Activated T-cell treated with anti-CD3 and anti-CD28 coated beads, Interleukin-2, amount 50 U/mL, for 24 hours (primary cell): Measurements from ENCODE around the gene KRTAP22-2.

Source experiments
- DNase-seq: peaks from one replicate; pipeline ENCODE4 v3.0.0-alpha.2; 2020
- H3K27ac Mint-ChIP-seq: 2 replicates; pipeline ENCODE4 v1.8.0; 2020; ENCODE audit warnings: mild to moderate bottlenecking, mixed read lengths
- H3K27me3 Mint-ChIP-seq: 2 replicates; pipeline ENCODE4 v1.8.0; 2020; ENCODE audit warnings: mixed read lengths
- H3K36me3 Mint-ChIP-seq: 2 replicates; pipeline ENCODE4 v1.8.0; 2020; ENCODE audit warnings: low read depth, mixed read lengths
- H3K4me1 Mint-ChIP-seq: 2 replicates; pipeline ENCODE4 v1.8.0; 2020; ENCODE audit warnings: low read depth, mixed read lengths
- H3K4me3 Mint-ChIP-seq: 2 replicates; pipeline ENCODE4 v1.8.0; 2020; ENCODE audit warnings: mild to moderate bottlenecking, moderate library complexity, mixed read lengths
- H3K9me3 Mint-ChIP-seq: 2 replicates; pipeline ENCODE4 v1.8.0; 2020; ENCODE audit warnings: mixed read lengths

The KRTAP22-2 gene

GRCh38 chr21:30598802-30599201 is 8.6 kb upstream of the KRTAP22-2 start, which contains the start of gene KRTAP6-2:
KRTAP6-2 (minus strand) TSS chr21:30598902; CDS start chr21:30598874, 28 bp downstream.
- Mint-ChIP-seq H3K4me3 (no peak within 1 kb of the TSS), H3K9me3 (peaks cover 6% of the 10 kb centered on the region), H3K27me3 (no peaks in the 10 kb centered on the region), H3K27ac (no peak within 1 kb of the TSS), H3K4me1 (no peaks in the 10 kb centered on the region), H3K36me3 (no peaks in the 10 kb centered on the region)
- no peak for DNase-seq

GRCh38 chr21:30592140-30592539 is 1.9 kb upstream of the KRTAP22-2 start, which contains the start of gene KRTAP6-3:
KRTAP6-3 (plus strand) TSS chr21:30592440; CDS start chr21:30592446, 6 bp downstream.
- H3K27me3 Mint-ChIP-seq, result no peaks in the 10 kb centered on the region
- H3K36me3 Mint-ChIP-seq, result no peaks in the 10 kb centered on the region
- H3K9me3 Mint-ChIP-seq, result no peaks in the 10 kb centered on the region
- no peak for DNase-seq
- H3K4me3 Mint-ChIP-seq, result no peak within 1 kb of the TSS
- H3K4me1 Mint-ChIP-seq, result peaks cover 2% of the 10 kb centered on the region
- no peak within 1 kb of the TSS for H3K27ac Mint-ChIP-seq

GRCh38 chr21:30582870-30583269 is 7.3 kb downstream of the KRTAP22-2 start:
- no peak overlapping the region for H3K27ac Mint-ChIP-seq
- no peaks in the 10 kb centered on the region for H3K9me3 Mint-ChIP-seq
- H3K36me3 Mint-ChIP-seq, result no peaks in the 10 kb centered on the region
- H3K27me3 Mint-ChIP-seq, result no peaks in the 10 kb centered on the region
- DNase-seq, result no peak
- no peaks in the 10 kb centered on the region for H3K4me1 Mint-ChIP-seq
- no peak overlapping the region for H3K4me3 Mint-ChIP-seq

GRCh38 chr21:30580132-30580531 is 10.1 kb downstream of the KRTAP22-2 start:
- Mint-ChIP-seq H3K27me3 (no peaks in the 10 kb centered on the region), H3K36me3 (no peaks in the 10 kb centered on the region), H3K4me3 (no peak overlapping the region), H3K9me3 (no peaks in the 10 kb centered on the region), H3K27ac (no peak overlapping the region), H3K4me1 (no peaks in the 10 kb centered on the region)
- DNase-seq, result no peak

GRCh38 chr21:30579346-30579745 is 10.9 kb downstream of the KRTAP22-2 start:
- Mint-ChIP-seq H3K4me1 (no peaks in the 10 kb centered on the region), H3K27ac (no peak overlapping the region), H3K4me3 (no peak overlapping the region), H3K36me3 (no peaks in the 10 kb centered on the region), H3K9me3 (no peaks in the 10 kb centered on the region), H3K27me3 (no peaks in the 10 kb centered on the region)
- DNase-seq, result no peak

- no peak for DNase-seq
- no peak overlapping the region for H3K4me3 Mint-ChIP-seq
- H3K36me3 Mint-ChIP-seq, result no peaks in the 10 kb centered on the region
- H3K27me3 Mint-ChIP-seq, result no peaks in the 10 kb centered on the region
- H3K27ac Mint-ChIP-seq, result no peak overlapping the region
- H3K9me3 Mint-ChIP-seq, result no peaks in the 10 kb centered on the region
- H3K4me1 Mint-ChIP-seq, result no peaks in the 10 kb centered on the region
These were observed 12.4 kb downstream of the KRTAP22-2 start for GRCh38 chr21:30577766-30578165.

GRCh38 chr21:30567617-30568016 is 22.6 kb downstream of the KRTAP22-2 start:
- no peak for DNase-seq
- no peaks in the 10 kb centered on the region for H3K27me3 Mint-ChIP-seq
- no peaks in the 10 kb centered on the region for H3K36me3 Mint-ChIP-seq
- H3K9me3 Mint-ChIP-seq, result no peaks in the 10 kb centered on the region
- no peak overlapping the region for H3K27ac Mint-ChIP-seq
- no peaks in the 10 kb centered on the region for H3K4me1 Mint-ChIP-seq
- no peak overlapping the region for H3K4me3 Mint-ChIP-seq

GRCh38 chr21:30563630-30564029 is 26.6 kb downstream of the KRTAP22-2 start:
- Mint-ChIP-seq H3K9me3 (no peaks in the 10 kb centered on the region), H3K36me3 (no peaks in the 10 kb centered on the region), H3K4me3 (no peak overlapping the region), H3K4me1 (no peaks in the 10 kb centered on the region), H3K27ac (no peak overlapping the region), H3K27me3 (no peaks in the 10 kb centered on the region)
- no peak for DNase-seq

- H3K27me3 Mint-ChIP-seq, result no peaks in the 10 kb centered on the region
- DNase-seq, result no peak
- H3K27ac Mint-ChIP-seq, result no peak overlapping the region
- H3K4me1 Mint-ChIP-seq, result no peaks in the 10 kb centered on the region
- H3K36me3 Mint-ChIP-seq, result no peaks in the 10 kb centered on the region
- H3K4me3 Mint-ChIP-seq, result no peak overlapping the region
- no peaks in the 10 kb centered on the region for H3K9me3 Mint-ChIP-seq
These were observed 27.1 kb downstream of the KRTAP22-2 start for GRCh38 chr21:30563072-30563471.

- Mint-ChIP-seq H3K27me3 (no peaks in the 10 kb centered on the region), H3K36me3 (no peaks in the 10 kb centered on the region), H3K4me3 (no peak overlapping the region), H3K9me3 (no peaks in the 10 kb centered on the region), H3K4me1 (no peaks in the 10 kb centered on the region), H3K27ac (no peak overlapping the region)
- no peak for DNase-seq
These were observed 28.2 kb downstream of the KRTAP22-2 start for GRCh38 chr21:30561957-30562356.

GRCh38 chr21:30561264-30561895 is 28.8 kb downstream of the KRTAP22-2 start, which contains the start of gene KRTAP19-7:
KRTAP19-7 (minus strand) TSS chr21:30561314; CDS start chr21:30561289, 25 bp downstream.
- Mint-ChIP-seq H3K4me3 (no peak within 1 kb of the TSS), H3K36me3 (no peaks in the 10 kb centered on the region), H3K4me1 (no peaks in the 10 kb centered on the region), H3K27me3 (no peaks in the 10 kb centered on the region), H3K9me3 (no peaks in the 10 kb centered on the region), H3K27ac (no peak within 1 kb of the TSS)
- no peak for DNase-seq

- peaks cover 8% of the 10 kb centered on the region for H3K9me3 Mint-ChIP-seq
- no peaks in the 10 kb centered on the region for H3K27me3 Mint-ChIP-seq
- no peak overlapping the region for H3K27ac Mint-ChIP-seq
- H3K36me3 Mint-ChIP-seq, result no peaks in the 10 kb centered on the region
- H3K4me1 Mint-ChIP-seq, result no peaks in the 10 kb centered on the region
- no peak overlapping the region for H3K4me3 Mint-ChIP-seq
- no peak for DNase-seq
These were observed 35.1 kb downstream of the KRTAP22-2 start for GRCh38 chr21:30555095-30555494.

GRCh38 chr21:30552782-30553181 is 37.4 kb downstream of the KRTAP22-2 start:
- no peak for DNase-seq
- no peaks in the 10 kb centered on the region for H3K4me1 Mint-ChIP-seq
- no peaks in the 10 kb centered on the region for H3K27me3 Mint-ChIP-seq
- H3K27ac Mint-ChIP-seq, result no peak overlapping the region
- no peak overlapping the region for H3K4me3 Mint-ChIP-seq
- peaks cover 12% of the 10 kb centered on the region for H3K9me3 Mint-ChIP-seq
- H3K36me3 Mint-ChIP-seq, result no peaks in the 10 kb centered on the region

GRCh38 chr21:30541764-30542163 is 48.4 kb downstream of the KRTAP22-2 start, which contains the start of gene KRTAP19-6:
KRTAP19-6 (minus strand) TSS chr21:30541864; CDS start chr21:30541833, 31 bp downstream.
- DNase-seq, result no peak
- H3K4me1 Mint-ChIP-seq, result no peaks in the 10 kb centered on the region
- no peaks in the 10 kb centered on the region for H3K36me3 Mint-ChIP-seq
- H3K27ac Mint-ChIP-seq, result no peak within 1 kb of the TSS
- H3K4me3 Mint-ChIP-seq, result no peak within 1 kb of the TSS
- no peaks in the 10 kb centered on the region for H3K27me3 Mint-ChIP-seq
- peaks cover 2% of the 10 kb centered on the region for H3K9me3 Mint-ChIP-seq
